IPS-20b (cell line): Measurements from ENCODE around the gene NCR2.
"Not testable (repeated sequence)": the region's sequence is repeated elsewhere in the genome, so short reads cannot be mapped to it uniquely, and the experiment has no call there.

ENCODE experiments used
- H3K27ac ChIP-seq: one replicate; pipeline ENCODE4 v1.5.1; 2013; ENCODE audit warnings: low read length
- H3K27me3 ChIP-seq: 2 replicates; pipeline ENCODE4 v1.6.1; 2013; ENCODE audit warnings: mild to moderate bottlenecking, low read length, inconsistent platforms; ENCODE audit not compliant: insufficient read depth
- H3K36me3 ChIP-seq: 2 replicates; pipeline ENCODE4 v1.6.1; 2013; ENCODE audit warnings: low read depth, mild to moderate bottlenecking, inconsistent platforms, low read length, moderate library complexity; ENCODE audit not compliant: insufficient read depth
- H3K4me1 ChIP-seq: 2 replicates; pipeline ENCODE4 v1.6.1; 2013; ENCODE audit warnings: mild to moderate bottlenecking, control low read depth, inconsistent platforms, low read length, moderate library complexity; ENCODE audit not compliant: insufficient read depth
- H3K4me3 ChIP-seq: 2 replicates; pipeline ENCODE4 v1.5.1; 2013; ENCODE audit warnings: mild to moderate bottlenecking, low read length, inconsistent platforms
- H3K9ac ChIP-seq: 2 replicates; pipeline ENCODE4 v1.6.1; 2013; ENCODE audit warnings: low read depth, mild to moderate bottlenecking, inconsistent platforms, low read length, moderate library complexity
- H3K9me3 ChIP-seq: 2 replicates; pipeline ENCODE4 v1.6.1; 2013; ENCODE audit warnings: mild to moderate bottlenecking, low read depth, low read length, inconsistent platforms; ENCODE audit not compliant: insufficient read depth

Gene NCR2

GRCh38 chr6:41335296-41335695 lies at the start of gene NCR2:
TSS of gene NCR2 (plus strand) at chr6:41335608. CDS start at chr6:41335877, 269 bp downstream.
- Histone ChIP-seq H3K4me3 (no peak within 1 kb of the TSS), H3K9ac (no peak within 1 kb of the TSS), H3K9me3 (no peaks in the 10 kb centered on the region), H3K4me1 (no peaks in the 10 kb centered on the region; the same call in 1 of the 2 replicates), H3K36me3 (no peaks in the 10 kb centered on the region), H3K27me3 (no peaks in the 10 kb centered on the region), H3K27ac (no peak within 1 kb of the TSS)

GRCh38 chr6:41286544-41287346 lies 48.7 kb upstream of the NCR2 start, which contains the start of gene TREM1:
TSS of gene TREM1 (minus strand) at chr6:41286682. CDS start at chr6:41286655, 27 bp downstream.
- Histone ChIP-seq H3K36me3 (no peaks in the 10 kb centered on the region), H3K4me3 (no peak within 1 kb of the TSS), H3K9me3 (no peaks in the 10 kb centered on the region), H3K9ac (no peak within 1 kb of the TSS), H3K4me1 (0 out of 2 replicates have a peak, but pooled peaks cover 6% of the 10 kb centered on the region), H3K27me3 (peaks cover 13% of the 10 kb centered on the region), H3K27ac (no peak within 1 kb of the TSS)

- Histone ChIP-seq H3K4me3 (no peak overlapping the region), H3K4me1 (0 out of 2 replicates have a peak, but pooled peaks cover 6% of the 10 kb centered on the region), H3K9me3 (no peaks in the 10 kb centered on the region), H3K36me3 (no peaks in the 10 kb centered on the region), H3K9ac (no peak overlapping the region), H3K27ac (no peak overlapping the region), H3K27me3 (peaks cover 19% of the 10 kb centered on the region)
Observed at GRCh38 chr6:41288030-41288753, 47.2 kb upstream of the NCR2 start.

GRCh38 chr6:41288754-41289129 lies 46.7 kb upstream of the NCR2 start:
- Histone ChIP-seq H3K36me3 (no peaks in the 10 kb centered on the region), H3K27me3 (peaks cover 19% of the 10 kb centered on the region), H3K4me1 (0 out of 2 replicates have a peak, but pooled peaks cover 6% of the 10 kb centered on the region), H3K27ac (no peak overlapping the region), H3K4me3 (no peak overlapping the region), H3K9ac (no peak overlapping the region), H3K9me3 (no peaks in the 10 kb centered on the region)

GRCh38 chr6:41289815-41290214 lies 45.6 kb upstream of the NCR2 start:
- H3K9me3 ChIP-seq = no peaks in the 10 kb centered on the region
- H3K27ac ChIP-seq = no peak overlapping the region
- H3K9ac ChIP-seq = no peak overlapping the region
- peaks cover 19% of the 10 kb centered on the region for H3K27me3 ChIP-seq
- no peak overlapping the region for H3K4me3 ChIP-seq
- H3K4me1 ChIP-seq = peaks cover 6% of the 10 kb centered on the region; the same call in 1 of the 2 replicates
- no peaks in the 10 kb centered on the region for H3K36me3 ChIP-seq

GRCh38 chr6:41291717-41292116 lies 43.7 kb upstream of the NCR2 start:
- no peak overlapping the region for H3K9ac ChIP-seq
- no peak overlapping the region for H3K4me3 ChIP-seq
- H3K27ac ChIP-seq = no peak overlapping the region

GRCh38 chr6:41294214-41294872 lies 41.1 kb upstream of the NCR2 start:
- H3K9me3 ChIP-seq = peaks cover 18% of the 10 kb centered on the region
- H3K27ac ChIP-seq = no peak overlapping the region
- peaks cover 11% of the 10 kb centered on the region; the same call in 1 of the 2 replicates for H3K4me1 ChIP-seq
- H3K9ac ChIP-seq = no peak overlapping the region
- no peaks in the 10 kb centered on the region for H3K36me3 ChIP-seq
- peaks cover 19% of the 10 kb centered on the region for H3K27me3 ChIP-seq
- H3K4me3 ChIP-seq = no peak overlapping the region

More at GRCh38 chr6:41291717-41292116, 43.7 kb upstream of the NCR2 start:
- Histone ChIP-seq H3K36me3 (no peaks in the 10 kb centered on the region), H3K9me3 (peaks cover 2% of the 10 kb centered on the region; the same call in 1 of the 2 replicates), H3K4me1 (peaks cover 11% of the 10 kb centered on the region; the same call in 1 of the 2 replicates), H3K27me3 (peaks cover 19% of the 10 kb centered on the region)

- not testable (repeated sequence) for H3K27me3 ChIP-seq, H3K27ac ChIP-seq, H3K4me3 ChIP-seq, H3K4me1 ChIP-seq, H3K9ac ChIP-seq, H3K36me3 ChIP-seq
- H3K9me3 ChIP-seq = peaks cover 18% of the 10 kb centered on the region
Observed at GRCh38 chr6:41297248-41297647, 38.2 kb upstream of the NCR2 start.

GRCh38 chr6:41298785-41299502 lies 36.5 kb upstream of the NCR2 start:
- H3K4me1 ChIP-seq = peaks cover 6% of the 10 kb centered on the region; the same call in 1 of the 2 replicates
- H3K4me3 ChIP-seq = no peak overlapping the region
- no peaks in the 10 kb centered on the region for H3K36me3 ChIP-seq
- no peak overlapping the region for H3K9ac ChIP-seq
- H3K27ac ChIP-seq = no peak overlapping the region
- peaks cover 18% of the 10 kb centered on the region for H3K9me3 ChIP-seq
- H3K27me3 ChIP-seq = no peaks in the 10 kb centered on the region

GRCh38 chr6:41302638-41303037 lies 32.8 kb upstream of the NCR2 start:
- no peaks in the 10 kb centered on the region for H3K27me3 ChIP-seq

More at GRCh38 chr6:41302638-41303037, 32.8 kb upstream of the NCR2 start:
- no peak overlapping the region for H3K9ac ChIP-seq
- no peaks in the 10 kb centered on the region for H3K36me3 ChIP-seq
- H3K9me3 ChIP-seq = peaks cover 7% of the 10 kb centered on the region; the same call in 1 of the 2 replicates
- H3K27ac ChIP-seq = no peak overlapping the region
- H3K4me1 ChIP-seq = no peaks in the 10 kb centered on the region
- no peak overlapping the region for H3K4me3 ChIP-seq
